Fibroblast of mammary gland (primary cell): ENCODE data around the gene HERC3.
A peak's percentile ranks its signal among the peaks of the same experiment; 100 is the strongest.

ENCODE experiments used
- DNase-seq: peaks from one replicate; pipeline ENCODE4 v3.0.0-alpha.2; 2010; ENCODE audit warnings: low read depth
- H3K4me3 ChIP-seq: 2 replicates; pipeline ENCODE4 v1.5.1; 2011; ENCODE audit warnings: low read depth, mild to moderate bottlenecking, low read length, moderate library complexity; ENCODE audit not compliant: control insufficient read depth
- TF ChIP-seq, protein P1 (sequence below): conservative IDR thresholded peaks from 2 replicates; pipeline ENCODE4 v1.5.1; 2011; ENCODE audit warnings: low read depth, low read length, inconsistent platforms; ENCODE audit not compliant: control insufficient read depth, insufficient read depth

The HERC3 gene

DNA sequence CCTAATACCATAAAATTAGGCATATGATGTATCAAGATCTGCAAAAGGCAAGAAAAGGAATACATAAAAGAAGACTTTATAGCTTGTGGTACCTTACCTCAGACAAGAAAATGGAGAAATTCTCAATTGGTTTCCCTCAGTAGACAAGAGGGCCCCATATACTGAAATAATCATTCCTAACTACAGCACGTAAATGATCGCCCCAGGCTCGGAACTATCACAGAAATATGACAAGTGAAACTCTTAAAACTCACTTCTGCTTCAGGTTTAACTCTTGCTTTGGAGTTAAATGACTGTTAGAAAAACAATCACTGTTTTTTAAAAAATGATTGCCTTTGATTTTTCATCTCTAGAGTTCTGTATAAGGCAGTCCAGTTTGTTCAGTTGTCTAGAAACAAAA lies 144.0 kb downstream of the HERC3 start:
- no peak overlapping the region for H3K4me3 ChIP-seq
- DNase-seq: no peak
- TF ChIP-seq, protein P1, sequence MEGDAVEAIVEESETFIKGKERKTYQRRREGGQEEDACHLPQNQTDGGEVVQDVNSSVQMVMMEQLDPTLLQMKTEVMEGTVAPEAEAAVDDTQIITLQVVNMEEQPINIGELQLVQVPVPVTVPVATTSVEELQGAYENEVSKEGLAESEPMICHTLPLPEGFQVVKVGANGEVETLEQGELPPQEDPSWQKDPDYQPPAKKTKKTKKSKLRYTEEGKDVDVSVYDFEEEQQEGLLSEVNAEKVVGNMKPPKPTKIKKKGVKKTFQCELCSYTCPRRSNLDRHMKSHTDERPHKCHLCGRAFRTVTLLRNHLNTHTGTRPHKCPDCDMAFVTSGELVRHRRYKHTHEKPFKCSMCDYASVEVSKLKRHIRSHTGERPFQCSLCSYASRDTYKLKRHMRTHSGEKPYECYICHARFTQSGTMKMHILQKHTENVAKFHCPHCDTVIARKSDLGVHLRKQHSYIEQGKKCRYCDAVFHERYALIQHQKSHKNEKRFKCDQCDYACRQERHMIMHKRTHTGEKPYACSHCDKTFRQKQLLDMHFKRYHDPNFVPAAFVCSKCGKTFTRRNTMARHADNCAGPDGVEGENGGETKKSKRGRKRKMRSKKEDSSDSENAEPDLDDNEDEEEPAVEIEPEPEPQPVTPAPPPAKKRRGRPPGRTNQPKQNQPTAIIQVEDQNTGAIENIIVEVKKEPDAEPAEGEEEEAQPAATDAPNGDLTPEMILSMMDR: no peak

DNA sequence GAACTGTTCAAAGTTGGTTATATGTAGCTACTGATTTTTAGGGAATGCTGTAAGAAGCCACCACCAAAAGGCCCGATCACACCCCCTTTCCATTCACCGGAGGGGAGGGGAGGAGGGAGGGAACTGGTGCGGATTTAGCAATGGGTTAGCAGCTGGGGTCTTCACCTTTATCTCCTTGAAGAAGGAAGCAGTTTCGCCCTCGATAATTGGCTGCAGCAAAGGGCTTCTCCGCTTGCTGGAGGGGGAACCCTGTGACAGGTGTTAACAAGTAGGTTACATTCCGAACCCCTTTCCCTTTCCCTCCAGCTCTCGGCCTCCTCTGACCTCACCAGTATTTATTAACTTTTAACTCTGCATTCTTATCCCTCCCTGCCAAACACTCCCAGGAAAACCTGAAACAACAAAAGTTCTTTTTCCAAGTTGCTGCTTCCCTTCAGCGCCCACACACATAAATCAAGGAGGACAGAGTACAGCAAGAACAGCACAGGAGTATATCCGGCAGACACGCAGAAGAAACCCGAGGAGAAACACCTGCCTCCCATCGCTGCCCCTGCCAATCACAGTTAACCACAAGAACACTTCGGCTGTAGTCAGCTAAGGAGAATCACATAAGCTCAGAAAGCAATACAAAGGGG lies 145.1 kb downstream of the HERC3 start:
- no peak overlapping the region for H3K4me3 ChIP-seq
- DNase-seq: peak; percentile 43

DNA sequence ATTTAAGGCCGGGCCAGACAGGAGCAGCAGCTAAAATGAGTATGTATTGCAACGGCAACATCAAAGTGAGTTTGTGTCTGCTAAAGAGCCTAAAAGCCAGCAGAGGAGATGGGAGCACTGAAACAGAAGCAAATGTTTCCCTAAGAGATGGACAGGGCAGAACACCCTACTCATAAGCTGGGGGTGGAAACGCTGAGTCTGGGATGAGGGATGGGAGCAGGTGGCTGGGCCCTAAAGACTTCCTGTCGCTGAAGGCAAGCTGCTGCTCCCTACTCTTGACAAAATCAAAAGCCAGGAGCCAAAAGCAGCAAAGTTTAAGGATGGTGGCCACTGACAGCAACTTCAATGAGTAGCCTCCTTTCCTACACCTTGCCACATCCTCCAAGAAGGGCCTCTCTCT lies 145.9 kb downstream of the HERC3 start:
- H3K4me3 ChIP-seq: no peak overlapping the region
- no peak for DNase-seq
- TF ChIP-seq, protein P1: no peak

More for the DNA sequence above, 145.1 kb downstream of the HERC3 start:
- TF ChIP-seq, protein P1: no peak

DNA sequence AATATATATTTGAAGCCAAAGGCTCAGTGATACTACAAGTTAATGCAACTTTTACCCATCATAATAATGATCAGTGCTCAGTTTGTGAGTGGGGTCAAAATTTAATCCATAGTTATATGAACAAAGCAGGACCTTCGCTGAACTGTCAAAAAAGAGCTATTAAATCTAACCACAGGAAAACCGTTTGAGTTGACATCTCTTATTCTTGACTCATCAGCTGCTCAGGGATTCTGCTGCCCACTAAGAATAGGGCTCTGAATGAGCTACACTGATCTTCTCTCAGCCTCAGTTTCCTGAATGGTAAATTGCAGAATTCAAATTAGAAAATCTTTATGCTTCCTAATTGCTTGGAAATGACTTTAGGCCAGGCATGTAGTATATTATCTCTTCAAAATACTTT lies 150.3 kb downstream of the HERC3 start:
- TF ChIP-seq, protein P1: no peak
- H3K4me3 ChIP-seq: no peak overlapping the region
- no peak for DNase-seq

DNA sequence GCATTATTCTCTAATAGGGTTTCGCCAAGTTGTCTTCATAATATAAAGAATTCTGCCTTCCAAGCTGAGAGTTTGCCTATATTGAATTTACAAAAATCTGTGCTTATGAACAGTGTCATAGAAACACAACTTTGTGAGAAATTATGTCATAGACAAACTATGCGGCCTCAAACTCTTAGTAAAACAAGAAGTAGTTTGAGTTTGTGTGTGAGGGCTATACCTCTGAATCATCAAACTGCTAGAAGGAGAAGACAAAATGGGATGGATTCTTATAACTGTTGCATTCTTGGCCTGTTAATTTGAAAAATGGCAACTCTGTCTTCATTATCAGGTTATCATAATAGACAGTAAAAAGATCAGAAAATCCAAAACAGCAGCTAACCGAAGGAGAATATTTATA lies 151.4 kb downstream of the HERC3 start:
- TF ChIP-seq, protein P1: no peak
- no peak overlapping the region for H3K4me3 ChIP-seq
- peak; percentile 41 for DNase-seq

DNA sequence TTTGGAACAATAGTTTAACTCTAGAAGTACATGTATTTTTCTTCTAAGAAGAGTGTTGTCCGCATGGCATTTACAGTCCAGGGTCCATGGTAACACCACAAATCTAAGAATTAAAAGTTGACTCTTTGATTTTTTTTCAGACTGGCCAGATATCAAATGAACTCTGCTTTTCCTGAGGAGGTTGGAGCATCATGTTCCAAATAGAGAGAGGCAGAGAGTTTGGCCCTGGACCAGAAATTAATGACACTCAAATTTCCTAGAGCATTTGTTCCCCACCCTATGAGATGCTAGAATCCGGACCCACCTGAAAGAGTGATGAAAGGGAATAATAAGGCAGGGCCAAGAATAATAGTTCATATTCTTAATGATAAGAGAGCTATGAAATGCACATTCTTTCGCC lies 152.3 kb downstream of the HERC3 start:
- DNase-seq: no peak
- TF ChIP-seq, protein P1: no peak

DNA sequence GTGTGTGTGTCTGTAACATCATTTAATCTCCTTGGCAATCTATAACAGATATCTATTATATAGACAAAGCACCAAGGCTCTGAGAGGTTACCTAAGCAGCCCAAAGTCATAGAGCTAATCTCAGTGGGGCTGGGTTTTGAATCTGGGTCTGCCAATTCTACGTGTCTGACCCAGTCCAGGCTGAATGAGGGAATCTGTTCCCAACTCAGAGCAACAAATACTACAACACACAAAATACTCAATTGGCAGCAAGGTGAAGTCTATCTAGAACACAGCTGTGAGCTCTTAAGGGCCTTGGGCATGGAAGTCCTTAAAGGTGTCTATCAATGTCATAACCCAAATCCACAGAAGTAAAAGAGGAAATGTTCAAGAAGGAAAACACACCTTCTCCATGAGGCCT lies 152.9 kb downstream of the HERC3 start:
- TF ChIP-seq, protein P1: no peak
- no peak for DNase-seq
- H3K4me3 ChIP-seq: no peak overlapping the region

More for the DNA sequence above, 152.3 kb downstream of the HERC3 start:
- no peak overlapping the region for H3K4me3 ChIP-seq
